ENCODE data around the gene SHOC1.
"Not testable (repeated sequence)": the region's sequence is repeated elsewhere in the genome, so short reads cannot be mapped to it uniquely, and the experiment has no call there.

Gene SHOC1

GRCh38 chr9:111798786-111799185 lies 4.0 kb upstream of the SHOC1 start:
- no peak for DNase-seq (ENCODE audit: low read depth)
- no peak overlapping the region for H3K4me3 ChIP-seq (ENCODE audit: low read depth, low read length)
- TF ChIP-seq, protein P1, sequence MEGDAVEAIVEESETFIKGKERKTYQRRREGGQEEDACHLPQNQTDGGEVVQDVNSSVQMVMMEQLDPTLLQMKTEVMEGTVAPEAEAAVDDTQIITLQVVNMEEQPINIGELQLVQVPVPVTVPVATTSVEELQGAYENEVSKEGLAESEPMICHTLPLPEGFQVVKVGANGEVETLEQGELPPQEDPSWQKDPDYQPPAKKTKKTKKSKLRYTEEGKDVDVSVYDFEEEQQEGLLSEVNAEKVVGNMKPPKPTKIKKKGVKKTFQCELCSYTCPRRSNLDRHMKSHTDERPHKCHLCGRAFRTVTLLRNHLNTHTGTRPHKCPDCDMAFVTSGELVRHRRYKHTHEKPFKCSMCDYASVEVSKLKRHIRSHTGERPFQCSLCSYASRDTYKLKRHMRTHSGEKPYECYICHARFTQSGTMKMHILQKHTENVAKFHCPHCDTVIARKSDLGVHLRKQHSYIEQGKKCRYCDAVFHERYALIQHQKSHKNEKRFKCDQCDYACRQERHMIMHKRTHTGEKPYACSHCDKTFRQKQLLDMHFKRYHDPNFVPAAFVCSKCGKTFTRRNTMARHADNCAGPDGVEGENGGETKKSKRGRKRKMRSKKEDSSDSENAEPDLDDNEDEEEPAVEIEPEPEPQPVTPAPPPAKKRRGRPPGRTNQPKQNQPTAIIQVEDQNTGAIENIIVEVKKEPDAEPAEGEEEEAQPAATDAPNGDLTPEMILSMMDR (IDR thresholded peaks at IDR 0.05; ENCODE audit: control insufficient read depth, extremely low read depth, insufficient read depth): no peak

DNA sequence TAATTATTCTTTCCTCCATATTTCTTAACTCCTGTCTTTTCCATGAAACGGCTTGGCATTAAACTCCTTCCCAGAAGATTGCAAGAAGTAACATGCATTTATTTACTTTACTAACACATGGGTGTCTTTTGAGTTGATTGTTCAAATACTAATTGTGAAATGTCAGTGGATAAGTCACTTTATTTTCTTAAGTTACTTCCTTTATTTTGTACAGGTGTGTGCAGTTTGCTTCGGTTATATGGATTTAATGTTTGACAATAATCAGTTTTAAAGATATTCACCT lies 761 bp upstream of the SHOC1 start:
- no peak for DNase-seq (ENCODE audit: low read depth)
- TF ChIP-seq, protein P1 (IDR thresholded peaks at IDR 0.05; ENCODE audit: control insufficient read depth, extremely low read depth, insufficient read depth): no peak
- H3K4me3 ChIP-seq (ENCODE audit: low read depth, low read length): no peak overlapping the region

DNA sequence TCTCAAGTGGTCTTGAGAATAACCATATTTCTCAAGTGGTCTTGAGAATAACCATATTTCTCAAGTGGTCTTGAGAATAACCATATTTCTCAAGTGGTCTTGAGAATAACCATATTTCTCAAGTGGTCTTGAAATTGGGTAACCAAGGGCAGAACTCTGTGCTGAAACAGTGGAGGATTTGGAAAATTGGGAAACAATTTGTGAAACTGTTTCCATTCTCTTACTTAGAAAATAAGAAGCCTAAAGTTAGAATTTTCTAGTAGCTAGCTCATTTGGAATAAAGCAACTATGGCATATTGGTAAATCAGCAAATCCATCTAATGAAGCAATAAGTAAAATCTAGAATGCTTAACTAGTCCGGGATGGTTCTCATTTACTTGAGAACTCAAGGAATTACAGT lies 2.9 kb downstream of the SHOC1 start:
- H3K4me3 ChIP-seq (ENCODE audit: low read depth, low read length); DNase-seq (ENCODE audit: low read depth): not testable (repeated sequence)

- H3K4me3 ChIP-seq (ENCODE audit: low read depth, low read length): no peak overlapping the region
- no peak for DNase-seq (ENCODE audit: low read depth)
Measured at GRCh38 chr9:111789881-111790280, 4.9 kb downstream of the SHOC1 start.

GRCh38 chr9:111783857-111784256 lies 10.9 kb downstream of the SHOC1 start:
- no peak overlapping the region for H3K4me3 ChIP-seq (ENCODE audit: low read depth, low read length)
- no peak for DNase-seq (ENCODE audit: low read depth)
- TF ChIP-seq, protein P1 (IDR thresholded peaks at IDR 0.05; ENCODE audit: control insufficient read depth, extremely low read depth, insufficient read depth): no peak

More at GRCh38 chr9:111789881-111790280, 4.9 kb downstream of the SHOC1 start:
- TF ChIP-seq, protein P1 (IDR thresholded peaks at IDR 0.05; ENCODE audit: control insufficient read depth, extremely low read depth, insufficient read depth): no peak

DNA sequence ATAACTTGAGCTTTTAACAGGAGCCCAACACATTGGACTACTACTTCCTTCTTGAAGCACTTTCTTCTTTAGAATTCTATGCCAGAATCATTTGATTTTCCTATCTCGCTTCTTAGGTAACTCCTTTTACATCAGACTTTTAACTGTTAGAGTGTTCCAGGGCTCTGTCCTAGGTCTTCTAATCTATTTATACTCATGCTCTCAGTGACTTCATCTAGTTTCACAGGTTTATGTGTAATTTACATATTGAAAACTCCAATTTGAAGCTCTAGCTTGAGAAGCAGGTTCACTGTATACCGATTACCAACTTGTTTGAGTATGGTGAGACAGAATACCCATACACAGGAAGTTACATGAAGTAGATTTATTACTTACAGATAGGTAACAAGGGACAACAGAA lies 11.3 kb downstream of the SHOC1 start:
- TF ChIP-seq, protein P1 (IDR thresholded peaks at IDR 0.05; ENCODE audit: control insufficient read depth, extremely low read depth, insufficient read depth): no peak
- H3K4me3 ChIP-seq (ENCODE audit: low read depth, low read length): no peak overlapping the region
- no peak for DNase-seq (ENCODE audit: low read depth)

DNA sequence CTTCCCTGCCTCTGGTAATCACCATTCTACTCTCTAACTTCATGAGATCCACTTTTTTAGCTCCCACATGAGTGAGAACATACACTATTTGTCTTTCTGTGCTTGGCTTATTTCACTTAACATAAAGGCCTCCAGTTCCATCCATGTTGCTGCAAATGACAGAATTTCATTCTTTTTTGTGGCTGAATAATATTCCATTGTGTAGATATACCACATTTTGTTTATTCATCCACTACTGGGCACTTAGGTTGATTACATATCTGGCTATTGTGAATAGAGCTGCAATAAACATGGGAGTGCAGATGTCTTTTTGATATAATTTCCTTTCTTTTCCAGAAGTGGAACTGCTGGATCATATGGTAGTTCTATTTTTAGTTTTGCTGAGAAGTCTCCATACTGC lies 28.7 kb downstream of the SHOC1 start:
- TF ChIP-seq, protein P1 (IDR thresholded peaks at IDR 0.05; ENCODE audit: control insufficient read depth, extremely low read depth, insufficient read depth): no peak
- no peak for DNase-seq (ENCODE audit: low read depth)
- H3K4me3 ChIP-seq (ENCODE audit: low read depth, low read length): no peak overlapping the region

DNA sequence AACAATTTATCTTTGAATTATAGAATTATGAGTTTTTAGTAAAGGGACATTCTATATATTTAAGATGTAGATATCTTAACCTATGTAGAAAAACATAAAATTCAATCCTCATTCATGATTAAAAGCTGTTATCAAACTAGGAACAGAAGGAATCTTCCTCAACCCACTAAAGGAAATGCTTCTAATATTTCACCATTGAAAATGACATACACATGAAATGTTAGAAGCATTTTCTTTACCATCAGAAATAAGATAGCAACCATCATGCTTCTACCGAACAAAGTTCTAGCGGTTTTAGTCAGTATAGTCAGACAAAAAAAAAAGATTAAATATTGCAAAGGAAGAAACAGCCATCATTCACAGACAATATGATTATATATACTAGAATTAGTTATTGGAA lies 32.2 kb downstream of the SHOC1 start:
- TF ChIP-seq, protein P1 (IDR thresholded peaks at IDR 0.05; ENCODE audit: control insufficient read depth, extremely low read depth, insufficient read depth): no peak
- DNase-seq (ENCODE audit: low read depth): no peak

More for the DNA sequence above, 32.2 kb downstream of the SHOC1 start:
- no peak overlapping the region for H3K4me3 ChIP-seq (ENCODE audit: low read depth, low read length)

Data from LNCaP clone FGC (cell line).